Lung microvascular endothelial cell (primary cell): ENCODE data around the gene PAPOLB. TPM values are rescaled to one million over a fixed set of nuclear protein-coding genes. Genes with fewer than 3 reads are reported as not detected.

ENCODE experiments used
- total RNA-seq: library from RNA; depleted of rRNA; stranded (reverse); fragments of >200 nt; gene quantifications from 2 replicates; pipeline ENCODE4 v1.2.1, GENCODE V29; 2014

The PAPOLB gene
- total RNA-seq, 1 donor from 2014 or later, result under 0.01 TPM

Other genes with a start within 250 kb of the PAPOLB start
- 16.3 and 17.7 TPM in 2 replicates for gene FOXK1, start 179.7 kb downstream of the PAPOLB start, total RNA-seq
- 19.2 and 20.2 TPM in 2 replicates for gene AP5Z1, start 86.4 kb downstream of the PAPOLB start, total RNA-seq
- 2.0 and 3.2 TPM in 2 replicates for gene RADIL, start 21.7 kb upstream of the PAPOLB start, total RNA-seq
- gene MMD2, start 97.2 kb upstream of the PAPOLB start, total RNA-seq, result not detected in 2 replicates
- gene RBAK, start 183.8 kb upstream of the PAPOLB start, total RNA-seq, result 4.1 and 6.0 TPM in 2 replicates